Upper lobe of left lung (tissue), 6 donors: ENCODE results near the gene TRIM22. TPM values are rescaled to one million over a fixed set of nuclear protein-coding genes. Genes with fewer than 3 reads are reported as not detected.
"Not testable (repeated sequence)": the region's sequence is repeated elsewhere in the genome, so short reads cannot be mapped to it uniquely, and the experiment has no call there.

ENCODE experiments used
- ATAC-seq, 2 donors: fragments of 200-7000 bp; cut with Tn5 transposase; one replicate each; pipeline ENCODE4 v1.9.1; 2022; ENCODE audit warnings: mild to moderate bottlenecking in 2 of 2, moderate library complexity in 2 of 2; ENCODE audit not compliant: low FRiP score in 2 of 2
- DNase-seq, 2 donors: peaks; one replicate each; pipeline ENCODE4 v3.0.0-alpha.2; 2019 to 2020
- H3K27ac ChIP-seq, 4 donors: fragments of 200-600 bp; sonication (generic); one replicate each; pipeline ENCODE4 v1.5.1; 2016 to 2019
- H3K27me3 ChIP-seq, 4 donors: fragments of 200-600 bp; sonication (generic); one replicate each; pipeline ENCODE4 v1.5.1; 2017 to 2019
- H3K36me3 ChIP-seq, 4 donors: fragments of 200-600 bp; sonication (generic); one replicate each; pipeline ENCODE4 v1.5.1; 2016 to 2019
- H3K4me1 ChIP-seq, 4 donors: fragments of 200-600 bp; sonication (generic); one replicate each; pipeline ENCODE4 v1.5.1; 2018 to 2019
- H3K4me3 ChIP-seq, 4 donors: fragments of 200-600 bp; sonication (generic); one replicate each; pipeline ENCODE4 v1.5.1; 2017 to 2019; ENCODE audit warnings: mild to moderate bottlenecking in 2 of 4, moderate library complexity in 1 of 4
- H3K9me3 ChIP-seq, 4 donors: fragments of 200-600 bp; sonication (generic); one replicate each; pipeline ENCODE4 v1.5.1; 2018 to 2019
- CTCF ChIP-seq, 6 experiments: fragments of 450-650 bp in 4 of 6; fragments of 200-600 bp in 2 of 6; sonication (generic) in 2 of 6; IDR thresholded peaks; one replicate each; pipeline ENCODE4 v1.5.1; 2016 to 2019; ENCODE audit warnings: antibody characterized with exemption in 6 of 6
- EP300 ChIP-seq, 4 donors: sonication (generic); formaldehyde crosslinking; IDR thresholded peaks; one replicate each; pipeline ENCODE4 v1.5.1; 2017; ENCODE audit warnings: antibody characterized with exemption in 4 of 4, control low read depth in 2 of 4
- POLR2A ChIP-seq, 4 donors: fragments of 450-650 bp; IDR thresholded peaks; one replicate each; pipeline ENCODE4 v1.5.1; 2016 to 2017; ENCODE audit warnings: antibody characterized with exemption in 4 of 4, mild to moderate bottlenecking in 2 of 4
- POLR2AphosphoS5 ChIP-seq, 2 donors: sonication (generic); formaldehyde crosslinking; IDR thresholded peaks; one replicate each; pipeline ENCODE4 v1.5.1; 2017; ENCODE audit warnings: antibody characterized with exemption in 2 of 2
- WGBS, 2 donors: methylation state at CpG; one replicate each; pipeline ENCODE4 v1.1.5; 2017 to 2018; 5-methylcytosine and 5-hydroxymethylcytosine counted together
- total RNA-seq, 6 donors: library from RNA; depleted of rRNA in 4 of 6; stranded (reverse); fragments of >200 nt in 4 of 6; gene quantifications; one replicate each; pipeline versions ENCODE4 v1.1.0 to v1.2.1, GENCODE V29; 2016 to 2021
- donor health status: DM: no; HTN: no; CAD: no; lungs with moderate emphysema.
- donor health status: DM: no; HTN: yes; CAD: no; lungs with severe emphysema.

The TRIM22 gene
- 100 to 1,000 TPM in 4 of 6 donors, 10 to 100 TPM in 2; 82.2 to 262 (median 162) TPM for total RNA-seq

GRCh38 chr11:5689551-5689983, at the start of gene TRIM22:
Gene TRIM22 (plus strand): TSS chr11:5689790. CDS start chr11:5696233, 6,443 bp downstream.
- peak within 1 kb of the TSS; percentile 25 to 57 (median 43) for H3K4me3 ChIP-seq
- H3K9me3 ChIP-seq, result no peaks in the 10 kb centered on the region
- no peaks in the 10 kb centered on the region for H3K36me3 ChIP-seq
- H3K4me1 ChIP-seq, result peaks cover 21 to 42% (median 24%) of the 10 kb centered on the region in 4 donors
- DNase-seq, result peak in 1 of 2 donors; percentile 69
- H3K27ac ChIP-seq, result peak within 1 kb of the TSS; percentile 83 to 94 (median 87)
- TF ChIP-seq CTCF (IDR thresholded peaks at IDR 0.05) (no peak), POLR2A (IDR thresholded peaks at IDR 0.05) (peak in 1 of 4 donors; percentile 73), EP300 (IDR thresholded peaks at IDR 0.05) (peak in 1 of 4 donors; percentile 64), POLR2AphosphoS5 (IDR thresholded peaks at IDR 0.05) (peak; percentile 25 to 63)
- H3K27me3 ChIP-seq, result no peaks in the 10 kb centered on the region
- peak; percentile 77 to 82 for ATAC-seq
- 3% methylated on average over 2 of the region's 2 CpGs for WGBS, 2 donors

GRCh38 chr11:5639953-5640352, 49.6 kb upstream of the TRIM22 start:
- DNase-seq (no peak), ATAC-seq (no peak)
- WGBS, 2 donors, result 76 to 80% methylated on average over 1 of the region's 1 CpG
- H3K4me1 ChIP-seq, result no peaks in the 10 kb centered on the region
- no peak for TF ChIP-seq POLR2AphosphoS5 (IDR thresholded peaks at IDR 0.05)
- TF ChIP-seq POLR2A (IDR thresholded peaks at IDR 0.05), result no peak
- TF ChIP-seq EP300 (IDR thresholded peaks at IDR 0.05), result no peak
- no peak for TF ChIP-seq CTCF (IDR thresholded peaks at IDR 0.05)
- H3K27me3 ChIP-seq, result no peaks in the 10 kb centered on the region
- H3K27ac ChIP-seq, result no peak overlapping the region
- peaks cover 4 to 63% (median 13%) of the 10 kb centered on the region in 4 donors for H3K36me3 ChIP-seq
- no peak overlapping the region for H3K4me3 ChIP-seq
- H3K9me3 ChIP-seq, result no peaks in the 10 kb centered on the region

- Histone ChIP-seq H3K4me3 (no peak overlapping the region), H3K36me3 (peaks cover 3 to 45% (median 12%) of the 10 kb centered on the region in 4 donors), H3K27me3 (no peaks in the 10 kb centered on the region), H3K27ac (no peak overlapping the region), H3K9me3 (no peaks in the 10 kb centered on the region), H3K4me1 (no peaks in the 10 kb centered on the region)
- TF ChIP-seq POLR2AphosphoS5 (IDR thresholded peaks at IDR 0.05), result no peak
- ATAC-seq (no peak), DNase-seq (no peak)
Observed at GRCh38 chr11:5643585-5643984, 46.0 kb upstream of the TRIM22 start.

GRCh38 chr11:5646139-5646538, 43.5 kb upstream of the TRIM22 start:
- ATAC-seq, result no peak
- WGBS, 2 donors, result 92 to 97% methylated on average over 3 of the region's 3 CpGs
- no peaks in the 10 kb centered on the region for H3K27me3 ChIP-seq
- H3K9me3 ChIP-seq, result no peaks in the 10 kb centered on the region
- TF ChIP-seq EP300 (IDR thresholded peaks at IDR 0.05), result no peak
- TF ChIP-seq CTCF (IDR thresholded peaks at IDR 0.05), result no peak
- TF ChIP-seq POLR2A (IDR thresholded peaks at IDR 0.05), result no peak
- TF ChIP-seq POLR2AphosphoS5 (IDR thresholded peaks at IDR 0.05), result no peak
- no peaks in the 10 kb centered on the region for H3K4me1 ChIP-seq
- no peak overlapping the region for H3K27ac ChIP-seq
- H3K4me3 ChIP-seq, result no peak overlapping the region
- no peak for DNase-seq
- H3K36me3 ChIP-seq, result peaks cover 3 to 36% (median 12%) of the 10 kb centered on the region in 4 donors

- no peaks in the 10 kb centered on the region for H3K27me3 ChIP-seq
- H3K9me3 ChIP-seq, result no peaks in the 10 kb centered on the region
- no peak for DNase-seq
- no peak overlapping the region for H3K4me3 ChIP-seq
- no peaks in the 10 kb centered on the region for H3K4me1 ChIP-seq
- H3K27ac ChIP-seq, result no peak overlapping the region
- ATAC-seq, result no peak
- no peak for TF ChIP-seq CTCF (IDR thresholded peaks at IDR 0.05)
- TF ChIP-seq EP300 (IDR thresholded peaks at IDR 0.05), result no peak
- no peak for TF ChIP-seq POLR2AphosphoS5 (IDR thresholded peaks at IDR 0.05)
- no peak for TF ChIP-seq POLR2A (IDR thresholded peaks at IDR 0.05)
- WGBS, 2 donors, result 92 to 94% methylated on average over 4 of the region's 4 CpGs
- H3K36me3 ChIP-seq, result no peaks in the 10 kb centered on the region
Observed at GRCh38 chr11:5655474-5655873, 34.1 kb upstream of the TRIM22 start.

- whole genome bisulfite sequencing, 2 donors, result 88 to 96% methylated on average over 2 of the region's 2 CpGs
- DNase-seq, ATAC-seq: not testable (repeated sequence)
Observed at GRCh38 chr11:5656956-5657355, 32.6 kb upstream of the TRIM22 start.

More at GRCh38 chr11:5656956-5657355, 32.6 kb upstream of the TRIM22 start:
- not testable (repeated sequence) for H3K9me3 ChIP-seq, H3K27me3 ChIP-seq, H3K27ac ChIP-seq, H3K4me1 ChIP-seq, H3K4me3 ChIP-seq, H3K36me3 ChIP-seq
